Peyer's patch (tissue), 4 donors: Measurements from ENCODE around the gene TNNT3. TPM values are rescaled to one million over a fixed set of nuclear protein-coding genes. Genes with fewer than 3 reads are reported as not detected.

Source experiments
- DNase-seq, 3 donors: peaks; one replicate each; pipeline ENCODE4 v3.0.0-alpha.2; 2017 to 2019
- H3K27ac ChIP-seq, 4 donors: fragments of 200-600 bp; sonication (generic); one replicate each; pipeline ENCODE4 v1.5.1; 2016 to 2019
- H3K27me3 ChIP-seq, 2 donors: fragments of 200-600 bp; sonication (generic); one replicate each; pipeline ENCODE4 v1.5.1; 2019
- H3K36me3 ChIP-seq, 3 donors: fragments of 200-600 bp; sonication (generic); one replicate each; pipeline ENCODE4 v1.5.1; 2016 to 2019
- H3K4me1 ChIP-seq, 4 donors: fragments of 200-600 bp; sonication (generic); one replicate each; pipeline ENCODE4 v1.5.1; 2016 to 2019
- H3K4me3 ChIP-seq, 4 donors: fragments of 200-600 bp; sonication (generic); 1 replicate in 3 of 4; 2 replicates in 1 of 4; pipeline ENCODE4 v1.5.1; 2016 to 2019; ENCODE audit warnings: mild to moderate bottlenecking in 1 of 4
- H3K9me3 ChIP-seq, 4 donors: fragments of 200-600 bp; sonication (generic); one replicate each; pipeline ENCODE4 v1.5.1; 2016 to 2019; ENCODE audit warnings: mild to moderate bottlenecking in 1 of 4
- POLR2A ChIP-seq, 2 donors: fragments of 450-650 bp; IDR thresholded peaks; one replicate each; pipeline ENCODE4 v1.5.1; 2017; ENCODE audit warnings: antibody characterized with exemption in 2 of 2, mild to moderate bottlenecking in 2 of 2, moderate library complexity in 2 of 2
- total RNA-seq, 4 donors: library from RNA; depleted of rRNA; stranded (reverse); fragments of >200 nt; gene quantifications; one replicate each; pipeline ENCODE4 v1.1.0, GENCODE V29; 2016
- TF ChIP-seq, protein P1 (sequence below), 6 experiments: fragments of 450-650 bp in 4 of 6; fragments of 200-600 bp in 2 of 6; sonication (generic) in 1 of 6; IDR thresholded peaks; one replicate each; pipeline ENCODE4 v1.5.1; 2017 to 2019; ENCODE audit warnings: antibody characterized with exemption in 6 of 6, mild to moderate bottlenecking in 3 of 6, moderate library complexity in 1 of 6

Gene TNNT3
- 10 to 100 TPM in 1 of 4 donors, not detected in 3; 14.0 TPM for total RNA-seq

DNA sequence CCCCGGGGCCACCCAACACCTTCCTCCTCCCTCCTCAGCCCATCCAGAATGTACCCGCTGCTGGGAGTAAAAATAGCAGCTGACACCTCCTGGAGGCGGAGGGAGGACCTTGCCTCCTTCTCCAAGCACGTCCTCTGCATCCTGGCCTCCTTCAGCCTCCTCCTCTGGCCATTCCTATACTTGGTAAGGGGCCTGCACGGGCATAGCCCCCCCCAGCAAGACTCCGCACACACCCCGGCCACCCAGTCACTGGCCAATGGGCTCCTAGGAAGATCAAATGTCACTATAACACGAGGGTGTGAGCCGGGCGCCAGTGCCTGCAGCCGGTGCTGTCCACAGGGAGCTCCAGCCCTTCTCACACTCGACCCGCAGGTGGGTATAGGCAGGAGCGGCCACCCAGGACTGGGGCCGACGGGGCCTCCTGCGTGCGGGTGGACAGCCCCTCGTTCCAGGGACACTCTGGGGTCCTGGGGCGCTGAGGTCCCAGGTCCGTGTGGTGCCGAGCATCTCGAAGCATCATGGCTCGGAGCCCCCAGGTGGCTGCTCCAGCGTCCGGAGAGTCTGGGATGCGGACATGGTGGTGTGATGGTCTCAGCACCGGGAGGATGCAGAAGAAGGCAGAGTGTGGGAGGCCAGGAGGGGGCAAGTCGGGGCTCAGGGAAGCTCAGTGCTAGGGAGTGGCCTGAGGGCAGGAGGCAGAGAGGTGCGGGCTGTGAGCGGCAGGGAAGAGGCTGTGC, at the start of gene TNNT3:
TNNT3 (plus strand) TSS at position 313 of the 737 bp plus-strand sequence. CDS start 3,172 bp downstream, outside the sequence.
- peaks cover 0 to 9% (median 0%) of the 10 kb centered on the region in 4 donors for H3K4me1 ChIP-seq
- no peak within 1 kb of the TSS for H3K27ac ChIP-seq
- DNase-seq: peak in 1 of 3 donors; percentile 40
- H3K27me3 ChIP-seq: no peaks in the 10 kb centered on the region
- no peaks in the 10 kb centered on the region for H3K36me3 ChIP-seq
- H3K9me3 ChIP-seq: no peaks in the 10 kb centered on the region
- no peak within 1 kb of the TSS for H3K4me3 ChIP-seq
- TF ChIP-seq, protein P1, sequence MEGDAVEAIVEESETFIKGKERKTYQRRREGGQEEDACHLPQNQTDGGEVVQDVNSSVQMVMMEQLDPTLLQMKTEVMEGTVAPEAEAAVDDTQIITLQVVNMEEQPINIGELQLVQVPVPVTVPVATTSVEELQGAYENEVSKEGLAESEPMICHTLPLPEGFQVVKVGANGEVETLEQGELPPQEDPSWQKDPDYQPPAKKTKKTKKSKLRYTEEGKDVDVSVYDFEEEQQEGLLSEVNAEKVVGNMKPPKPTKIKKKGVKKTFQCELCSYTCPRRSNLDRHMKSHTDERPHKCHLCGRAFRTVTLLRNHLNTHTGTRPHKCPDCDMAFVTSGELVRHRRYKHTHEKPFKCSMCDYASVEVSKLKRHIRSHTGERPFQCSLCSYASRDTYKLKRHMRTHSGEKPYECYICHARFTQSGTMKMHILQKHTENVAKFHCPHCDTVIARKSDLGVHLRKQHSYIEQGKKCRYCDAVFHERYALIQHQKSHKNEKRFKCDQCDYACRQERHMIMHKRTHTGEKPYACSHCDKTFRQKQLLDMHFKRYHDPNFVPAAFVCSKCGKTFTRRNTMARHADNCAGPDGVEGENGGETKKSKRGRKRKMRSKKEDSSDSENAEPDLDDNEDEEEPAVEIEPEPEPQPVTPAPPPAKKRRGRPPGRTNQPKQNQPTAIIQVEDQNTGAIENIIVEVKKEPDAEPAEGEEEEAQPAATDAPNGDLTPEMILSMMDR (IDR thresholded peaks at IDR 0.05): no peak
- no peak for TF ChIP-seq POLR2A (IDR thresholded peaks at IDR 0.05)

DNA sequence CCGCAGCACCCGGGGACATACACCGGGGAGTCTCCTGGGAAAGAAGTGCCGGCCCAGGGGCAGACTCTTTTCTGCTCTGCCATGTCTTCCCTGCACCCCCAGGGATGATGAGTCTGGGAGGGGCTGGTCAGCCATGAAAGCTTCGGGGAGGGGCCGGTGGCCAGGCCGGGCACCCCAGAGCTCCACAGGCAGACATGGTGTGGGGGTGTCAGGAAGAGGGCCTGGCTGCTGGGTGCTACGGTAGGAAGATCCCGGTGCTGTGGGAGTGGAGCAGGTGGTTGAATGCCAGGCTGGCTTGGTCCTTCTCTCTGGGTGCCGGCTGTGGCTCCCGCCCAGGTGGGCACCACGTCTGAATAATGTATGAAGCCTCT, 49.2 kb upstream of the TNNT3 start:
- Histone ChIP-seq H3K4me1 (peaks cover 0 to 43% (median 9%) of the 10 kb centered on the region in 4 donors), H3K36me3 (no peaks in the 10 kb centered on the region), H3K27me3 (no peaks in the 10 kb centered on the region), H3K4me3 (peak overlapping the region in 3 of 4 donors; percentile 10 to 34 (median 14)), H3K27ac (peak overlapping the region in 3 of 4 donors; percentile 14 to 65 (median 46)), H3K9me3 (no peaks in the 10 kb centered on the region)
- TF ChIP-seq POLR2A (IDR thresholded peaks at IDR 0.05): no peak
- TF ChIP-seq, protein P1 (IDR thresholded peaks at IDR 0.05): no peak
- no peak for DNase-seq

GRCh38 chr11:1870721-1871466, 48.6 kb upstream of the TNNT3 start:
- no peaks in the 10 kb centered on the region for H3K36me3 ChIP-seq
- peaks cover 0 to 46% (median 11%) of the 10 kb centered on the region in 4 donors for H3K4me1 ChIP-seq
- H3K27ac ChIP-seq: peak overlapping the region in 3 of 4 donors; percentile 14 to 65 (median 46)
- no peaks in the 10 kb centered on the region for H3K27me3 ChIP-seq
- TF ChIP-seq POLR2A (IDR thresholded peaks at IDR 0.05): no peak
- TF ChIP-seq, protein P1 (IDR thresholded peaks at IDR 0.05): no peak
- H3K9me3 ChIP-seq: no peaks in the 10 kb centered on the region
- peak overlapping the region; percentile 10 to 34 (median 16) for H3K4me3 ChIP-seq
- peak in 1 of 3 donors; percentile 53 for DNase-seq

DNA sequence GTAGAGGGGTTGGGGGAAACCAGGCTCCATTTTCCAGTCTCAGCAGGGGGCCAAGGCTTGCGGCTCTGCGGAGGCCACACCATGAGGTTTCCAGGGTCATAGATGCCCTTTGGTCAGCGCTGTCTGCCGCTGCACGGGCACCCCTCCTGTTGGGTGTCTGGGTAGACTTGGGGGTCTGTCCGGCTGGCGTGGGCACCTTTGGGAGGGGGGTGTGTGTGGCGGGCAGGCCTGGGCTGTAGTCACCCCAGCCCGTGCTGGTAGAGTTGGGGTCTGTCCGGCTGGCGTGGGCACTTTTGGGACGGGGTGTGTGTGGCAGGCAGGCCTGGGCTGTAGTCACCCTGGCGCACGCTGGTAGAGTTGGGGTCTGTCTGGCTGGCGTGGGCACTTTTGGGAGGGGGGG, 48.0 kb upstream of the TNNT3 start:
- Histone ChIP-seq H3K4me3 (peak overlapping the region in 2 of 4 donors; percentile 17 to 34), H3K4me1 (peaks cover 0 to 50% (median 14%) of the 10 kb centered on the region in 4 donors), H3K9me3 (no peaks in the 10 kb centered on the region), H3K36me3 (no peaks in the 10 kb centered on the region), H3K27me3 (no peaks in the 10 kb centered on the region), H3K27ac (peak overlapping the region in 3 of 4 donors; percentile 14 to 65 (median 46))
- DNase-seq: peak in 1 of 3 donors; percentile 44
- no peak for TF ChIP-seq POLR2A (IDR thresholded peaks at IDR 0.05)
- TF ChIP-seq, protein P1 (IDR thresholded peaks at IDR 0.05): no peak

- H3K4me1 ChIP-seq: peaks cover 0 to 51% (median 18%) of the 10 kb centered on the region in 4 donors
- H3K36me3 ChIP-seq: no peaks in the 10 kb centered on the region
- TF ChIP-seq, protein P1 (IDR thresholded peaks at IDR 0.05): no peak
- DNase-seq: peak in 1 of 3 donors; percentile 40
- no peak overlapping the region for H3K4me3 ChIP-seq
- H3K27ac ChIP-seq: peak overlapping the region in 3 of 4 donors; percentile 8 to 60 (median 42)
- H3K27me3 ChIP-seq: no peaks in the 10 kb centered on the region
- H3K9me3 ChIP-seq: no peaks in the 10 kb centered on the region
Observed at GRCh38 chr11:1872267-1872985, 47.1 kb upstream of the TNNT3 start.
